OCI-M2 (cell line): ENCODE data around the gene MAGEA1.
"Not testable (repeated sequence)": the region's sequence is repeated elsewhere in the genome, so short reads cannot be mapped to it uniquely, and the experiment has no call there.

Experiments
- DNase-seq: peaks from one replicate; lab custom pipeline; 2025; ENCODE audit not compliant: unreplicated experiment; lab: John Stamatoyannopoulos, UW

MAGEA1 gene

GRCh38 chrX:153179131-153179530, at the start of gene MAGEA1:
Gene MAGEA1, plus strand, starts transcription at chrX:153179284. Its CDS starts 3,106 bp downstream, at chrX:153182390.
- DNase-seq: no peak

GRCh38 chrX:153132924-153133323, 46.2 kb upstream of the MAGEA1 start:
- not testable (repeated sequence) for DNase-seq

- DNase-seq: not testable (repeated sequence)
These were observed 40.0 kb upstream of the MAGEA1 start for GRCh38 chrX:153139074-153139473.

GRCh38 chrX:153146288-153146687, 32.8 kb upstream of the MAGEA1 start:
- DNase-seq: not testable (repeated sequence)

GRCh38 chrX:153153516-153153915, 25.6 kb upstream of the MAGEA1 start:
- no peak for DNase-seq

- DNase-seq: no peak
These were observed 21.6 kb upstream of the MAGEA1 start for GRCh38 chrX:153157450-153157849.

GRCh38 chrX:153158319-153158718, 20.8 kb upstream of the MAGEA1 start:
- DNase-seq: no peak

- no peak for DNase-seq
These were observed 17.1 kb upstream of the MAGEA1 start for GRCh38 chrX:153161952-153162351.

GRCh38 chrX:153164733-153165132, 14.4 kb upstream of the MAGEA1 start:
- DNase-seq: no peak

- not testable (repeated sequence) for DNase-seq
These were observed 10.7 kb upstream of the MAGEA1 start for GRCh38 chrX:153168423-153168822.

- no peak for DNase-seq
These were observed 2.7 kb downstream of the MAGEA1 start for GRCh38 chrX:153181822-153182221.

GRCh38 chrX:153184787-153185186, 5.7 kb downstream of the MAGEA1 start:
- no peak for DNase-seq

GRCh38 chrX:153190381-153190780, 11.3 kb downstream of the MAGEA1 start:
- no peak for DNase-seq

- DNase-seq: no peak
These were observed 21.4 kb downstream of the MAGEA1 start for GRCh38 chrX:153200462-153200861.

GRCh38 chrX:153206425-153207046, 27.5 kb downstream of the MAGEA1 start:
- DNase-seq: no peak

GRCh38 chrX:153209347-153209746, 30.3 kb downstream of the MAGEA1 start:
- no peak for DNase-seq

GRCh38 chrX:153214934-153215333, 35.9 kb downstream of the MAGEA1 start:
- DNase-seq: no peak

- no peak for DNase-seq
These were observed 37.8 kb downstream of the MAGEA1 start for GRCh38 chrX:153216926-153217325.

- DNase-seq: no peak
These were observed 46.5 kb downstream of the MAGEA1 start for GRCh38 chrX:153225438-153226098.

- no peak for DNase-seq
These were observed 47.5 kb downstream of the MAGEA1 start for GRCh38 chrX:153226344-153227185.
